OCI-LY1 (cell line): ENCODE data around the gene CGAS.

Experiments
- EZH2 ChIP-seq: fragments of 200-600 bp; sonication (generic), shearing (Covaris generic); IDR thresholded peaks from 2 replicates; pipeline ENCODE4 v1.8.0; 2017; ENCODE audit warnings: borderline replicate concordance, mixed run types, mild to moderate bottlenecking, antibody characterized with exemption, low read length, moderate library complexity, mixed read lengths
- TF ChIP-seq, protein P1 (sequence below): fragments of 200-600 bp; sonication (generic), shearing (Covaris generic); IDR thresholded peaks from 2 replicates; pipeline ENCODE4 v1.5.1; 2017; ENCODE audit warnings: mild to moderate bottlenecking, antibody characterized with exemption, low read length, moderate library complexity, mixed read lengths

DNA sequence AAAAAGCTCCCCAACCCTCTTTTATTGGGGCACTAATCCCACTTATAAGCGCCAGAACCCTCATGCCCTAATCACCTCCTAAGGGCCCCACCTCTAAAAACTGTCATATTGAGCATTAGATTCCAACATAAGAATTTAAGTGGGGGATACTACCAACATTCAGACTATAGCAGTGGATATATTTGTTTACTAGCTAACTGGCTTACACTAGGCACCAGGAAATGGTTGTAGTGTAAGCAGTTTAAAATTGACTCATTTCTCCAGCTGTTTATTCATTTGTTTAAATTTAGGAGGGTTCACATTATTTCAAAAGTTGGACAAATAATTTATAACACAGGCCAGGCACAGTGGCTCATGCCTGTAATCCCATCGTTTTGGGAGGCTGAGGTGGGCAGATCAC is 32.3 kb upstream of the CGAS start:
- TF ChIP-seq, protein P1, sequence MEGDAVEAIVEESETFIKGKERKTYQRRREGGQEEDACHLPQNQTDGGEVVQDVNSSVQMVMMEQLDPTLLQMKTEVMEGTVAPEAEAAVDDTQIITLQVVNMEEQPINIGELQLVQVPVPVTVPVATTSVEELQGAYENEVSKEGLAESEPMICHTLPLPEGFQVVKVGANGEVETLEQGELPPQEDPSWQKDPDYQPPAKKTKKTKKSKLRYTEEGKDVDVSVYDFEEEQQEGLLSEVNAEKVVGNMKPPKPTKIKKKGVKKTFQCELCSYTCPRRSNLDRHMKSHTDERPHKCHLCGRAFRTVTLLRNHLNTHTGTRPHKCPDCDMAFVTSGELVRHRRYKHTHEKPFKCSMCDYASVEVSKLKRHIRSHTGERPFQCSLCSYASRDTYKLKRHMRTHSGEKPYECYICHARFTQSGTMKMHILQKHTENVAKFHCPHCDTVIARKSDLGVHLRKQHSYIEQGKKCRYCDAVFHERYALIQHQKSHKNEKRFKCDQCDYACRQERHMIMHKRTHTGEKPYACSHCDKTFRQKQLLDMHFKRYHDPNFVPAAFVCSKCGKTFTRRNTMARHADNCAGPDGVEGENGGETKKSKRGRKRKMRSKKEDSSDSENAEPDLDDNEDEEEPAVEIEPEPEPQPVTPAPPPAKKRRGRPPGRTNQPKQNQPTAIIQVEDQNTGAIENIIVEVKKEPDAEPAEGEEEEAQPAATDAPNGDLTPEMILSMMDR: no peak
- no peak for TF ChIP-seq EZH2
